K562 (cell line): Measurements from ENCODE around the gene RYR3. TPM values are rescaled to one million over a fixed set of nuclear protein-coding genes. Genes with fewer than 3 reads are reported as not detected.

Experiments
- ATAC-seq: fragments of 200-7000 bp; cut with Tn5 transposase; 3 replicates; pipeline ENCODE4 v1.9.1; 2020; ENCODE audit warnings: moderate library complexity
- BruUV-seq: library from RNA; stranded (reverse); fragments of 400-500 nt; replicated peaks from 2 replicates; lab custom pipeline; 2021; lab: Mats Ljungman, UMichigan
- CTCF ChIA-PET: fragments of 300-600 bp; formaldehyde crosslinking; extraction: SDS; loops from one replicate; lab custom pipeline; 2021; ENCODE audit warnings: low intra/inter-chr PET ratio; lab: Yijun Ruan, JAX
- POLR2A ChIA-PET: fragments of 300-600, 350-650 bp; sonication (Branson Sonifier 250); formaldehyde crosslinking; extraction: SDS; loops from one replicate; lab custom pipeline; 2021; ENCODE audit warnings: antibody characterized with exemption, inconsistent platforms; lab: Yijun Ruan, JAX
- DNase-seq, 4 experiments: peaks; one replicate each; pipeline versions ENCODE4 v3.0.0 to v3.0.0-alpha.2; 2011 to 2018; ENCODE audit warnings: low spot score in 3 of 4, mixed read lengths in 3 of 4; ENCODE audit errors: extremely low read depth in 1 of 4
- FAIRE-seq: peaks from 2 replicates; lab custom pipeline; 2011; peaks lifted over from hg19 to GRCh38; lab: Jason Lieb, UNC
- H2AFZ ChIP-seq: 2 replicates; pipeline ENCODE4 v1.6.0; 2011; ENCODE audit warnings: low read depth, low read length, control low read depth, inconsistent platforms
- H3K27ac ChIP-seq: fragments of 200-600 bp; 3 replicates; pipeline ENCODE4 v1.8.0; 2011; ENCODE audit warnings: low read depth, mild to moderate bottlenecking, control low read depth, inconsistent platforms, low read length, moderate library complexity, mixed read lengths; ENCODE audit errors: extremely low read depth
- H3K27me3 ChIP-seq, 2 experiments: fragments of 300-600 bp in 1 of 2; 2 replicates in 1 of 2; 3 replicates in 1 of 2; pipeline versions ENCODE4 v1.6.0 to v1.8.0; 2011; ENCODE audit warnings: inconsistent platforms in 2 of 2, low read length in 2 of 2, mild to moderate bottlenecking in 1 of 2, mixed read lengths in 1 of 2, moderate library complexity in 1 of 2; ENCODE audit not compliant: control insufficient read depth in 2 of 2, insufficient read depth in 2 of 2
- H3K36me3 ChIP-seq: fragments of 300-600 bp; 3 replicates; pipeline ENCODE4 v1.8.0; 2011; ENCODE audit warnings: mild to moderate bottlenecking, low read length, inconsistent platforms; ENCODE audit not compliant: control insufficient read depth, insufficient read depth
- H3K4me1 ChIP-seq, 2 experiments: fragments of 200-600 bp in 1 of 2; replicated peaks in 1 of 2; 2 replicates in 1 of 2; 3 replicates in 1 of 2; pipeline versions ENCODE4 v1.5.1 to v1.8.0; 2011; ENCODE audit warnings: inconsistent platforms in 2 of 2, low read length in 2 of 2, mild to moderate bottlenecking in 1 of 2, mixed read lengths in 1 of 2, moderate library complexity in 1 of 2; ENCODE audit not compliant: control insufficient read depth in 2 of 2, insufficient read depth in 2 of 2
- H3K4me2 ChIP-seq: 2 replicates; pipeline ENCODE4 v1.6.1; 2011; ENCODE audit warnings: low read length, control low read depth, inconsistent platforms, mixed read lengths; ENCODE audit not compliant: insufficient read depth
- H3K4me3 ChIP-seq: fragments of 200-600 bp; sonication (generic), shearing (Covaris generic); 2 replicates; pipeline ENCODE4 v1.5.1; 2016; ENCODE audit warnings: control low read depth, inconsistent platforms
- H3K79me2 ChIP-seq: fragments of 200-600 bp; 3 replicates; pipeline ENCODE4 v1.8.0; 2011; ENCODE audit warnings: low read length, inconsistent platforms; ENCODE audit not compliant: control insufficient read depth, insufficient read depth
- H3K9ac ChIP-seq, 2 experiments: 2 replicates each; pipeline versions ENCODE4 v1.6.0 to v1.6.1; 2011; ENCODE audit warnings: low read depth in 2 of 2, low read length in 2 of 2, control low read depth in 1 of 2, inconsistent platforms in 1 of 2, mild to moderate bottlenecking in 1 of 2, mixed read lengths in 1 of 2; ENCODE audit not compliant: insufficient read depth in 1 of 2
- H3K9me1 ChIP-seq: one replicate; pipeline ENCODE4 v1.6.0; 2011; ENCODE audit warnings: inconsistent platforms, mild to moderate bottlenecking, low read length, moderate library complexity; ENCODE audit not compliant: control insufficient read depth, insufficient read depth
- H3K9me3 ChIP-seq: replicated peaks from 2 replicates; pipeline ENCODE4 v1.5.1; 2011; ENCODE audit warnings: low read depth, low read length, inconsistent platforms; ENCODE audit not compliant: control insufficient read depth, insufficient read depth
- H4K20me1 ChIP-seq: replicated peaks from 2 replicates; pipeline ENCODE4 v1.6.1; 2011; ENCODE audit warnings: low read length, inconsistent platforms, mixed read lengths; ENCODE audit not compliant: control insufficient read depth, insufficient read depth
- PATZ1 ChIP-seq: fragments of 250-450 bp; sonication (Bioruptor Pico); IDR thresholded peaks from 2 replicates; pipeline ENCODE4 v1.5.0; 2020; ENCODE audit warnings: mild to moderate bottlenecking, borderline replicate concordance
- PCBP2 ChIP-seq: fragments of 200-400 bp; formaldehyde crosslinking; IDR thresholded peaks from 2 replicates; pipeline ENCODE4 v1.6.1; 2018; ENCODE audit warnings: low read length, low read depth, mild to moderate bottlenecking, moderate library complexity; ENCODE audit not compliant: poor library complexity, severe bottlenecking
- POLR2G ChIP-seq: fragments of 200-400 bp; formaldehyde crosslinking; IDR thresholded peaks from 2 replicates; pipeline ENCODE4 v1.6.1; 2017; ENCODE audit warnings: low read depth, mild to moderate bottlenecking, antibody characterized with exemption, low read length, moderate library complexity
- RB1 ChIP-seq: fragments of 450-650 bp; IDR thresholded peaks from 2 replicates; pipeline ENCODE4 v1.6.1; 2017; ENCODE audit warnings: low read depth, mild to moderate bottlenecking
- ZBTB2 ChIP-seq: fragments of 450-650 bp; IDR thresholded peaks from 2 replicates; pipeline ENCODE4 v1.6.1; 2016; ENCODE audit warnings: antibody characterized with exemption
- ZKSCAN1 ChIP-seq: fragments of 150-350 bp; IDR thresholded peaks from 2 replicates; pipeline ENCODE4 v1.6.1; 2016; ENCODE audit warnings: low read depth, low read length
- ZNF133 ChIP-seq: fragments of 250-450 bp; sonication (Bioruptor Pico); IDR thresholded peaks from 2 replicates; pipeline ENCODE4 v1.4.0; 2020; ENCODE audit warnings: mild to moderate bottlenecking
- ZNF239 ChIP-seq: fragments of 250-450 bp; sonication (Bioruptor Pico); IDR thresholded peaks from 2 replicates; pipeline ENCODE4 v1.4.0; 2020; ENCODE audit warnings: mild to moderate bottlenecking
- ZNF384 ChIP-seq: IDR thresholded peaks from 2 replicates; pipeline ENCODE4 v1.6.1; 2012; ENCODE audit warnings: low read depth, low read length, improper control_type of control experiment
- WGBS: fragments of 100-300 bp; shearing (Covaris generic); methylation state at CpG from one replicate; pipeline ENCODE4 v1.1.6; 2016; ENCODE audit warnings: low coverage, mixed read lengths; ENCODE audit not compliant: insufficient coverage; ENCODE audit errors: missing lambda C conversion rate; 5-methylcytosine and 5-hydroxymethylcytosine counted together
- in situ Hi-C: fragments of 300-500 bp; cut with MboI; formaldehyde crosslinking; loops from 4 replicates; pipeline ENCODE4 v1.15.0; 2018; ENCODE audit warnings: inconsistent platforms, mixed read lengths
- intact Hi-C: fragments of 100-400 bp; cut with micrococcal nuclease; formaldehyde crosslinking; loops from 2 replicates; pipeline ENCODE4 v1.14.2; 2022
- polyA plus RNA-seq, 8 experiments: library from polyadenylated mRNA; depleted of rRNA in 4 of 8; stranded (reverse) in 5 of 8; unstranded in 3 of 8; fragments of >200 nt; fragmentation: Nextera tagmentation in 2 of 8; fragmentation: Illumina TruSeq in 1 of 8; extraction: Ambion mirVana in 2 of 8; extraction: Trizol in 1 of 8; gene quantifications; 2 replicates each; pipeline versions ENCODE4 v1.2.1 to v1.2.3, GENCODE V29; 2011 to 2014; ENCODE audit warnings: inconsistent platforms in 1 of 8, missing spikeins in 1 of 8
- total RNA-seq, 7 experiments: library from RNA; depleted of rRNA in 6 of 7; stranded (reverse); fragments of >200 nt in 6 of 7; fragmentation: Illumina TruSeq in 2 of 7; extraction: Trizol in 2 of 7; gene quantifications; 2 replicates each; pipeline versions ENCODE4 v1.2.1 to v1.2.3, GENCODE V29; 2011 to 2021; ENCODE audit warnings: low replicate concordance in 1 of 7
- TF ChIP-seq, protein P1 (sequence below): sonication (generic); formaldehyde crosslinking; IDR thresholded peaks from 2 replicates; pipeline ENCODE4 v1.8.0; 2022; ENCODE audit warnings: mild to moderate bottlenecking, missing genetic modification reagents

The RYR3 gene
- total and polyA plus RNA-seq, 9 of the 15 experiments (the other 6 are each of a cell fraction or from before 2014, with no cell fraction given): 0.04 TPM; not detected in 8

- H3K27me3 ChIP-seq: no peaks in the 10 kb centered on the region
- BruUV-seq: no TSS peak
Observed at GRCh38 chr15:33618350-33618749, 307.6 kb downstream of the RYR3 start.

DNA sequence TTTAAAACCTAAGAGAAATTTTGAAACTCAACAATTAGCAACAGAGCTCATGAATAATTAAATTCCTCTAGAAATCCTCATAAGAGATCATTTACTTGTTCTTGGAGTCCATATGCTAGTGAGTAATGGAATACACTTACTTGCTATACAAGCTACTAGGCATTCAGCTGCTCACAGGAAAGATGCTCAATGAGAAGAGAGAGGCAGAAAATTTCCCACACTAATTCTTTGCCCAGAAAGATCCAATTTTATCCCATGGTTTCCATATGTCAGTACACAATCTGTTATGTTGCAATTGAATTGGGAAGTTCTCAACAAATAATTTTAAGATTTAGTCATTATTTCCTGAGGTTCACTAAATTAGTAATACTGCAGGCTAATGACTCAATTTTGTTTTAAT is 310.4 kb downstream of the RYR3 start:
- no peak for FAIRE-seq
- ChIA-PET CTCF (no interaction called here), POLR2A (no interaction called here)
- in situ Hi-C loops (no loop called here), intact Hi-C loops (no loop called here)
- Histone ChIP-seq H3K9me3 (no peaks in the 10 kb centered on the region), H3K4me2 (no peak overlapping the region), H3K36me3 (no peaks in the 10 kb centered on the region), H3K4me3 (no peak overlapping the region), H3K9ac (no peak overlapping the region), H4K20me1 (no peaks in the 10 kb centered on the region), H3K9me1 (peaks cover 2% of the 10 kb centered on the region), H2AFZ (no peak overlapping the region), H3K4me1 (no peaks in the 10 kb centered on the region), H3K27ac (no peak overlapping the region), H3K79me2 (no peaks in the 10 kb centered on the region), H3K27me3 (no peaks in the 10 kb centered on the region)
- no peak for ATAC-seq
- DNase-seq: no peak
- TF ChIP-seq ZNF133: no peak
- TF ChIP-seq, protein P1, sequence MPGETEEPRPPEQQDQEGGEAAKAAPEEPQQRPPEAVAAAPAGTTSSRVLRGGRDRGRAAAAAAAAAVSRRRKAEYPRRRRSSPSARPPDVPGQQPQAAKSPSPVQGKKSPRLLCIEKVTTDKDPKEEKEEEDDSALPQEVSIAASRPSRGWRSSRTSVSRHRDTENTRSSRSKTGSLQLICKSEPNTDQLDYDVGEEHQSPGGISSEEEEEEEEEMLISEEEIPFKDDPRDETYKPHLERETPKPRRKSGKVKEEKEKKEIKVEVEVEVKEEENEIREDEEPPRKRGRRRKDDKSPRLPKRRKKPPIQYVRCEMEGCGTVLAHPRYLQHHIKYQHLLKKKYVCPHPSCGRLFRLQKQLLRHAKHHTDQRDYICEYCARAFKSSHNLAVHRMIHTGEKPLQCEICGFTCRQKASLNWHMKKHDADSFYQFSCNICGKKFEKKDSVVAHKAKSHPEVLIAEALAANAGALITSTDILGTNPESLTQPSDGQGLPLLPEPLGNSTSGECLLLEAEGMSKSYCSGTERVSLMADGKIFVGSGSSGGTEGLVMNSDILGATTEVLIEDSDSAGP (CRISPR knock-in tag): no peak
- TF ChIP-seq RB1: no peak
- no peak for TF ChIP-seq PATZ1 (CRISPR knock-in tag)
- TF ChIP-seq POLR2G: no peak
- no peak for TF ChIP-seq ZKSCAN1
- no peak for TF ChIP-seq ZBTB2
- BruUV-seq: no TSS peak

More at GRCh38 chr15:33618350-33618749, 307.6 kb downstream of the RYR3 start:
- Histone ChIP-seq H3K4me3 (no peak overlapping the region), H3K4me1 (no peaks in the 10 kb centered on the region), H4K20me1 (no peaks in the 10 kb centered on the region), H3K36me3 (no peaks in the 10 kb centered on the region), H3K4me2 (no peak overlapping the region), H3K27ac (no peak overlapping the region)
- WGBS: 1% methylated on average over 5 of the region's 5 CpGs
- no peak for FAIRE-seq
- CTCF ChIA-PET: no interaction called here
- intact Hi-C loops: loop anchor here (10.0 kb wide), 1 partner anchor 324 kb away; no protein-coding TSS in a partner anchor
- TF ChIP-seq PCBP2: no peak
- no peak for TF ChIP-seq ZNF384
- TF ChIP-seq ZNF239 (CRISPR knock-in tag): no peak
- TF ChIP-seq, all 486 proteins: peak for 0
- H3K9me1 ChIP-seq: peaks cover 2% of the 10 kb centered on the region
- DNase-seq: no peak
- no peaks in the 10 kb centered on the region for H3K9me3 ChIP-seq
- no peak overlapping the region for H3K9ac ChIP-seq
- H3K79me2 ChIP-seq: no peaks in the 10 kb centered on the region
- POLR2A ChIA-PET: interaction anchor here (0.7 kb wide), 1 partner anchor 10 kb away, joined by 3 read pairs; no protein-coding TSS in a partner anchor
- H2AFZ ChIP-seq: no peak overlapping the region
- in situ Hi-C loops: no loop called here
- ATAC-seq: no peak
